H1 (cell line): ENCODE measurements around the gene LYPD6B. TPM values are rescaled to one million over a fixed set of nuclear protein-coding genes. Genes with fewer than 3 reads are reported as not detected.

ENCODE experiments used
- CTCF ChIA-PET: fragments of 300-600 bp; sonication (Branson Sonifier 250); formaldehyde crosslinking; loops from one replicate; lab custom pipeline; 2021; ENCODE audit not compliant: partially characterized antibody; lab: Charles Lee
- POLR2A ChIA-PET: fragments of 300-600 bp; sonication (Branson Sonifier 250); formaldehyde crosslinking; loops from one replicate; lab custom pipeline; 2021; ENCODE audit warnings: inconsistent platforms; ENCODE audit not compliant: partially characterized antibody; lab: Charles Lee
- DNase-seq, 2 experiments: peaks; one replicate each; pipeline versions ENCODE4 v3.0.0 to v3.0.0-alpha.2; 2010 to 2022; ENCODE audit warnings: low spot score in 2 of 2, low read depth in 1 of 2, mixed read lengths in 1 of 2
- FAIRE-seq: peaks from 2 replicates; lab custom pipeline; 2011; peaks lifted over from hg19 to GRCh38; lab: Jason Lieb, UNC
- H2AFZ ChIP-seq: 2 replicates; pipeline ENCODE4 v1.8.1; 2012; ENCODE audit warnings: low read length, inconsistent platforms
- H2AK5ac ChIP-seq: 2 replicates; pipeline ENCODE4 v1.6.1; 2013; ENCODE audit warnings: low read depth, low read length
- H2BK120ac ChIP-seq: replicated peaks from 2 replicates; pipeline ENCODE3; 2013; ENCODE audit warnings: low read depth, low read length, inconsistent platforms
- H2BK12ac ChIP-seq: 2 replicates; pipeline ENCODE4 v1.6.1; 2013; ENCODE audit warnings: low read depth, low read length
- H2BK15ac ChIP-seq: 2 replicates; pipeline ENCODE4 v1.6.1; 2013; ENCODE audit warnings: low read length
- H2BK20ac ChIP-seq: 2 replicates; pipeline ENCODE4 v1.6.1; 2013; ENCODE audit warnings: low read length
- H2BK5ac ChIP-seq: 2 replicates; pipeline ENCODE4 v1.6.1; 2013; ENCODE audit warnings: low read depth, low read length
- H3K14ac ChIP-seq: 2 replicates; pipeline ENCODE4 v1.6.1; 2013; ENCODE audit warnings: inconsistent platforms; ENCODE audit not compliant: insufficient read length
- H3K18ac ChIP-seq: 2 replicates; pipeline ENCODE4 v1.6.1; 2013; ENCODE audit warnings: low read length; ENCODE audit errors: extremely low read depth
- H3K23ac ChIP-seq: 2 replicates; pipeline ENCODE4 v1.6.1; 2013; ENCODE audit warnings: inconsistent platforms; ENCODE audit not compliant: insufficient read length
- H3K23me2 ChIP-seq: 2 replicates; pipeline ENCODE4 v1.6.1; 2013; ENCODE audit warnings: low read depth, low read length
- H3K27ac ChIP-seq: 2 replicates; pipeline ENCODE4 v1.6.1; 2011; ENCODE audit warnings: low read depth, low read length, inconsistent platforms
- H3K27me3 ChIP-seq, 4 experiments: replicated peaks in 1 of 4; 1 replicate in 1 of 4; 2 replicates in 3 of 4; pipeline versions ENCODE4 v1.6.1 to v1.8.1; 2011 to 2013; ENCODE audit warnings: low read length in 3 of 4, mild to moderate bottlenecking in 3 of 4, inconsistent platforms in 2 of 4, mixed read lengths in 2 of 4, moderate library complexity in 1 of 4; ENCODE audit not compliant: control insufficient read depth in 3 of 4, insufficient read depth in 3 of 4; ENCODE audit errors: extremely low read depth in 1 of 4
- H3K36me3 ChIP-seq, 4 experiments: 2 replicates each; pipeline versions ENCODE4 v1.6.1 to v1.8.1; 2011 to 2013; ENCODE audit warnings: mild to moderate bottlenecking in 4 of 4, low read length in 3 of 4, moderate library complexity in 2 of 4, control low read depth in 1 of 4, inconsistent platforms in 1 of 4; ENCODE audit not compliant: insufficient read depth in 4 of 4, control insufficient read depth in 2 of 4
- H3K4ac ChIP-seq: replicated peaks from 2 replicates; pipeline ENCODE3; 2013; ENCODE audit warnings: low read length, low read depth, mixed read lengths, inconsistent platforms; ENCODE audit not compliant: insufficient read length
- H3K4me1 ChIP-seq, 4 experiments: replicated peaks in 1 of 4; 1 replicate in 1 of 4; 2 replicates in 3 of 4; pipeline versions ENCODE4 v1.6.1 to v1.8.1; 2011 to 2013; ENCODE audit warnings: low read length in 3 of 4, inconsistent platforms in 2 of 4, mixed read lengths in 1 of 4; ENCODE audit not compliant: insufficient read depth in 4 of 4, control insufficient read depth in 3 of 4
- H3K4me2 ChIP-seq, 2 experiments: 2 replicates each; pipeline versions ENCODE4 v1.6.1 to v1.8.1; 2011 to 2013; ENCODE audit warnings: low read depth in 2 of 2, low read length in 2 of 2, control low read depth in 1 of 2, inconsistent platforms in 1 of 2, mild to moderate bottlenecking in 1 of 2; ENCODE audit not compliant: insufficient read depth in 1 of 2
- H3K4me3 ChIP-seq, 4 experiments: fragments of 200-600, 300-600 bp in 1 of 4; sonication (generic), shearing (Covaris generic), sonication (Bioruptor Twin) in 1 of 4; 2 replicates each; pipeline versions ENCODE4 v1.5.1 to v1.8.1; 2011 to 2016; ENCODE audit warnings: low read length in 4 of 4, low read depth in 3 of 4, control low read depth in 2 of 4, inconsistent platforms in 2 of 4, mild to moderate bottlenecking in 2 of 4, mixed read lengths in 1 of 4, moderate library complexity in 1 of 4; ENCODE audit not compliant: insufficient read depth in 2 of 4; ENCODE audit errors: extremely low read depth in 1 of 4
- H3K56ac ChIP-seq: replicated peaks from 2 replicates; pipeline ENCODE3; 2013; ENCODE audit warnings: low read depth, mild to moderate bottlenecking, mixed read lengths, low read length, inconsistent platforms; ENCODE audit not compliant: insufficient read length
- H3K79me1 ChIP-seq: 2 replicates; pipeline ENCODE4 v1.6.1; 2013; ENCODE audit warnings: low read depth, low read length, control low read depth
- H3K79me2 ChIP-seq, 2 experiments: 2 replicates each; pipeline versions ENCODE4 v1.6.1 to v1.8.1; 2012 to 2013; ENCODE audit warnings: low read length in 2 of 2, mild to moderate bottlenecking in 2 of 2, inconsistent platforms in 1 of 2; ENCODE audit not compliant: insufficient read depth in 2 of 2, control insufficient read depth in 1 of 2
- H3K9ac ChIP-seq, 4 experiments: replicated peaks in 1 of 4; 1 replicate in 1 of 4; 2 replicates in 3 of 4; pipeline versions ENCODE4 v1.6.1 to v1.8.1; 2011 to 2013; ENCODE audit warnings: low read depth in 3 of 4, low read length in 3 of 4, control low read depth in 2 of 4, mild to moderate bottlenecking in 2 of 4, moderate library complexity in 2 of 4, inconsistent platforms in 1 of 4; ENCODE audit errors: extremely low read depth in 1 of 4
- H3K9me3 ChIP-seq, 2 experiments: 2 replicates each; pipeline versions ENCODE4 v1.6.1 to v1.8.1; 2012 to 2013; ENCODE audit warnings: mild to moderate bottlenecking in 2 of 2, moderate library complexity in 2 of 2, control low read depth in 1 of 2, inconsistent platforms in 1 of 2, low read depth in 1 of 2, low read length in 1 of 2, mixed read lengths in 1 of 2; ENCODE audit not compliant: insufficient read depth in 2 of 2
- H4K20me1 ChIP-seq, 2 experiments: replicated peaks in 1 of 2; 2 replicates each; pipeline versions ENCODE3 to v1.8.1; 2011 to 2013; ENCODE audit warnings: inconsistent platforms in 2 of 2, low read length in 2 of 2, mild to moderate bottlenecking in 1 of 2; ENCODE audit not compliant: insufficient read depth in 2 of 2, control insufficient read depth in 1 of 2
- H4K5ac ChIP-seq: 2 replicates; pipeline ENCODE4 v1.6.1; 2013; ENCODE audit warnings: low read length, low read depth, mixed read lengths, inconsistent platforms; ENCODE audit not compliant: insufficient read length
- H4K8ac ChIP-seq: 2 replicates; pipeline ENCODE4 v1.8.0; 2013; ENCODE audit warnings: mild to moderate bottlenecking, moderate library complexity, low read length, inconsistent platforms; ENCODE audit not compliant: insufficient read depth; ENCODE audit errors: extremely low read depth
- H4K91ac ChIP-seq: replicated peaks from 2 replicates; pipeline ENCODE3; 2013; ENCODE audit warnings: low read length, mixed read lengths, inconsistent platforms; ENCODE audit not compliant: insufficient read length
- BACH1 ChIP-seq: IDR thresholded peaks from 2 replicates; pipeline ENCODE4 v1.6.1; 2012; ENCODE audit warnings: low read length, improper control_type of control experiment
- CBX5 ChIP-seq: fragments of 300-800, 300-1000 bp; sonication (generic); IDR thresholded peaks from 2 replicates; pipeline ENCODE4 v1.7.1; 2016; ENCODE audit warnings: antibody characterized with exemption, low read length, low read depth
- GABPA ChIP-seq: IDR thresholded peaks from 2 replicates; pipeline ENCODE4 v1.6.1; 2011; ENCODE audit warnings: mild to moderate bottlenecking, low read length, moderate library complexity, borderline replicate concordance; ENCODE audit not compliant: insufficient read depth
- JUND ChIP-seq: IDR thresholded peaks from 2 replicates; pipeline ENCODE4 v1.6.1; 2011; ENCODE audit warnings: mild to moderate bottlenecking, improper control_type of control experiment, low read length
- POLR2A ChIP-seq, 2 experiments: IDR thresholded peaks; 1 replicate in 1 of 2; 2 replicates in 1 of 2; pipeline ENCODE4 v1.6.1; 2011; ENCODE audit warnings: low read depth in 2 of 2, low read length in 2 of 2, mild to moderate bottlenecking in 2 of 2; ENCODE audit errors: control extremely low read depth in 1 of 2
- WGBS, 2 experiments: shearing (Covaris generic) in 1 of 2; methylation state at CpG; one replicate each; pipeline versions ENCODE4 v1.1.6 to v1.1.7; 2013 to 2015; ENCODE audit warnings: low lambda C conversion rate in 2 of 2, mixed read lengths in 2 of 2, inconsistent platforms in 1 of 2, low coverage in 1 of 2, missing lambda C conversion rate in 1 of 2; ENCODE audit not compliant: insufficient replicate concordance in 2 of 2, insufficient coverage in 1 of 2, insufficient read length in 1 of 2; ENCODE audit errors: extremely low coverage in 1 of 2, missing lambda C conversion rate in 1 of 2; 5-methylcytosine and 5-hydroxymethylcytosine counted together
- polyA plus RNA-seq, 7 experiments: library from polyadenylated mRNA; depleted of rRNA in 3 of 7; stranded (reverse) in 5 of 7; unstranded in 2 of 7; fragments of >200 nt in 5 of 7; fragments of 200-250 nt in 2 of 7; gene quantifications; 1 replicate in 5 of 7; 2 replicates in 1 of 7; 4 replicates in 1 of 7; pipeline versions ENCODE4 v1.2.1 to v1.2.3, GENCODE V29; 2011 to 2013; ENCODE audit warnings: missing spikeins in 2 of 7, mixed read lengths in 2 of 7
- total RNA-seq: library from RNA; stranded (reverse); fragmentation: NEBNext Ultra II Directional; extraction: Animal tissue kit (Norgen Biotek cat#: 25700); gene quantifications from 2 replicates; pipeline ENCODE4 v1.2.1, GENCODE V29; 2021

The LYPD6B gene
- total and polyA plus RNA-seq, 2 of the 8 experiments (the other 6 are each of a cell fraction or from before 2014, with no cell fraction given) = 2.2 to 3.5 TPM

DNA sequence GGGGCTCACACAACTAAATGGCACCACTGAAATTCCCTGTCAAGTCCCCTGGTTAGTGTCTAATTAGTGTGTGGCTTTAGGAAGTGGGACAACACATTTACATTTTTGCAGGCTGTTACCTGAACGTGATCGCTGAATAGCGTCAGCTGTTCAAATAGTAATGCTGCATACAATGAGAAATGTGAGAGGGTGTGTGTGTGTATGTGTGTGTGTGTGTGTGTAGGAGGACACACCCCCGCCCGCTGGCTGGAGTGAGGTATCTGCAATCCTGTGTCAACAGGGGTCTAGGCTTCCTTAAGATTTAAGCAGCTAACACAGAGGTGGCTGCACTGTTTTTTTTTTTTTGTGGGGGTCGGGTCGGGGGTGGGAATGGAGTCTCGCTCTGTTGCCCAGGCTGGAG is 4.8 kb upstream of the LYPD6B start:
- Histone ChIP-seq H2BK15ac (no peak overlapping the region), H4K20me1 (no peaks in the 10 kb centered on the region), H3K4me2 (no peak overlapping the region), H2BK5ac (no peak overlapping the region), H3K27ac (no peak overlapping the region), H3K9ac (no peak overlapping the region), H3K79me2 (no peaks in the 10 kb centered on the region), H3K79me1 (no peaks in the 10 kb centered on the region), H3K23me2 (peaks cover 5% of the 10 kb centered on the region; the same call in 1 of the 2 replicates), H3K23ac (no peak overlapping the region), H3K18ac (no peak overlapping the region), H3K4me1 (peaks cover 2 to 5% (median 3%) of the 10 kb centered on the region in 4 experiments; a peak in 5 of 7 replicates), H3K36me3 (no peaks in the 10 kb centered on the region), H3K14ac (no peak overlapping the region), H2BK12ac (no peak overlapping the region), H3K27me3 (peaks cover 0 to 13% (median 5%) of the 10 kb centered on the region in 4 experiments; a peak in 6 of 7 replicates), H3K4ac (no peak overlapping the region), H4K91ac (no peak overlapping the region), H3K9me3 (no peaks in the 10 kb centered on the region), H2BK20ac (no peak overlapping the region), H2AK5ac (no peak overlapping the region), H4K8ac (no peak overlapping the region), H2BK120ac (no peak overlapping the region), H4K5ac (no peak overlapping the region), H2AFZ (no peak overlapping the region), H3K4me3 (no peak overlapping the region), H3K56ac (no peak overlapping the region)
- FAIRE-seq (no peak), DNase-seq (no peak)
- TF ChIP-seq BACH1 (no peak), GABPA (no peak), JUND (no peak), CBX5 (no peak), POLR2A (IDR thresholded peaks at IDR 0.05; ENCODE audit: control extremely low read depth in 1 of 2, low read depth in 2 of 2, low read length in 2 of 2) (no peak)
- 86% methylated on average over 7 of the region's 8 CpGs; no CpG with 5 or more reads in 1 of the 2 experiments for WGBS, 2 experiments
- ChIA-PET POLR2A (interaction anchor here (0.9 kb wide), 1 partner anchor 11 kb away, joined by 3 read pairs; no protein-coding TSS in a partner anchor), CTCF (interaction anchor here (0.9 to 22.0 kb wide), 7 partner anchors 8 to 511 kb away, joined by 3 to 277 read pairs (median 3); no protein-coding TSS in a partner anchor)
